GM19452 (cell line): ENCODE data around the gene RANBP3.
"Not testable (repeated sequence)": the region's sequence is repeated elsewhere in the genome, so short reads cannot be mapped to it uniquely, and the experiment has no call there.

Experiments used
- ATAC-seq: cut with Tn5 transposase; IDR thresholded peaks from one replicate; pipeline ENCODE4 v1.9.1; 2021; ENCODE audit not compliant: unreplicated experiment

RANBP3 gene

DNA sequence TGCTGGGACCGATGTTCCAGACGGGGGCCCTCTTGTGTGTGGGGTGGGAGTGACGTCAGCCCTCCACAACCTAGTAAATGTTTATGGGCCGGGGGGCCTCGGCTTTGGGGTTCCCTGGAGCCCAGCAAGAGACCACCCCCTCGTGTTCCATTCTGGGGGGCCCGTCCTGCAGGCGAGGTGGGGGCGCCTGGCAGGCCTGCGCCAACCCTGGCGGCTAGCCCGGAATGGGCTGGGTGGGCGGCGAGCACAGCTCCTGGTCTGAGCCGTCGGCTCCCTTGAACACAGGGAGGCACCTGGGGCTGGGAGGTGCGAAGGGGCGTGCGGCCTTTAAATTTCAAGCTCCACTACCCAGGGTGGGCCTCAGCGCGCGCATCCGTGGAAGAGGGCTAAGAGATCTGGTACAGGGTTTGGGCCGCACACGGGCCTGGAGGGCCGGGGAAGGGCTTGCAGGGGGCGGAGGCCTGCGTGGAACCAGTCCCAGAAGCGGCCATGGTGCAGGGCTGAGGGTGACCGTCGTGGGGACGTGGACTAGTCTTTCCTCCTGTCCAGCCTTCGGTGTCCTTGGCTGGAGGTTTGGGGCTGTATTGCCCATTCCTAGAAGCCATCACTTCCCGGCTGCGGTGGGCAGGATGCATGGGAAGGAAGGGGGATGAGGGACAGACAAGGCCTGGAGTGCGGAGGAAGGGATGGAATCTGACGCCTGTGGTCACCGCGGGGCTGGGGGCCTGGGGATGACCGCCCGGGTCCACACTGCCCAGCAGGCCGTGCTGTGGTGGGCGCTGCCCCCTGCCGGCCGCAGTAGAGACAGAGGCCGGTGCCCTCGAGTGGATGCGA is 85.8 kb downstream of the RANBP3 start:
- ATAC-seq = no peak

DNA sequence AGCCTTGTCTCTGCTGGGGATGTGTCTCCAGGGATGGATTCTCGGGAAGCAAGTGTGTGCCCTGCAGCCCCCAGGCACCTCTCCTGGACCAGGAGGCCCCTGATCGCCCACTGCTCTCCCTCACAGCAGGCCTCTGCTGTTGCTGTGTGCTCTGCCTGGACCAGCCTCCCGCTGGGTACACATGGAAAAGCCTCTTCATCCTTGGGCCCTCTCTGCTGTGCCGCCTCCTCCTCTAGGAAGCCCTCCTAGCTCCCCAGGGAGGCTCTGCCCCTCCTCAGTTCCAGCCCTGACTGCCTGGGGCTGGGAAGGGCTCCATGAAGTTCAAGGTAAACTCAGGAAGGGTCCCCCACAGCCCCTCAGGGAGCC is 86.4 kb downstream of the RANBP3 start:
- ATAC-seq = no peak

DNA sequence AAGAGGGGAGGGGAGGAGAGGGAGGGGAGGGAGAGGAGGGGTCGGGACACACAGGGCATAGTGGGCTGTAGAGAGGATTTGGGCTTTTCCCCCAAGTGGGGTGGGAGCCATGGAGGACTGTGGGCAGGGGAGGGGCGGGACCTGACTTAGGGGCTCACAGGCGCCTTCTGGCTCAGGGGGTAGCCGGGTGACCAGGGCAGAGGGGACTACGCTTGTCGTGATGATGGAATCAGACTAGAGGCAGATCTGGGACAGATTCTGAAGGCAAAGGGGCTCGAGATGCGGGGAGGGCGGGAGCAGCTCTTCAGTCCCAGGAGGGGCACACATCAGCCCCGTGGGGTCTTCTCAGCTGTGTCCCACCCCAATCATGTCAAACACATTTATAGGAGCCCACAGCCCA is 87.8 kb downstream of the RANBP3 start:
- ATAC-seq = no peak

DNA sequence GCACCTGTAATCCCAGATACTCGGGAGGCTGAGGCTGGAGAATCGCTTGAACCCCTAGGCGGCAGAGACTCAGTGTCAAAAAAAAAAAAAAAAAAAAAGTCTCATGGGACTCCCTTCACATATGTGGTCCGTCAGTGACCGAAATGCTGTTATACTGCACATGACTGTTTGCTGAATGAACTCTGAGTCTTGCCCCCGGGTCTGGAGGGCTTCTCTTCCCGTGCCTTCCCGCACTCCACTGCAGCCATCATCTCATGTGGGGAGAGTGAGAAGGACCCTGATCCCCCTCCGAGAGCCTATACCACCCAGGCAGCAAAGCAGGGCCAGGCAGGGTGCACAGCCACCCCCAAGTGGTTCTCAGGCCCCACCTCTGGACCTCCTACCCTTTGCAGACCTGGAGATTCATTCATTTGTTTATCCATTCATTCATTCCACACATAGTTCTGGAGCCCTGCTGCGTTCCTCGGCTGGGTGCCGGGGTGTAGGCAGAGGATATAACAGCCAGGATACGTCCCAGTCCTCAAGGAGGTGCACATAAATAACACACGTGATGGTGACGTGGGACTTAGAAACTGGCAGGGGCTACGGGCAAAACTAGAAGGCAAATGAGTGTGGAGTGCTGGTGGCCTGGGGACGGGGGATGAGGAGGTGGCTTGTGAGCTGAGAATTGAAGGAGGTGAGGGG is 88.5 kb downstream of the RANBP3 start:
- no peak for ATAC-seq

DNA sequence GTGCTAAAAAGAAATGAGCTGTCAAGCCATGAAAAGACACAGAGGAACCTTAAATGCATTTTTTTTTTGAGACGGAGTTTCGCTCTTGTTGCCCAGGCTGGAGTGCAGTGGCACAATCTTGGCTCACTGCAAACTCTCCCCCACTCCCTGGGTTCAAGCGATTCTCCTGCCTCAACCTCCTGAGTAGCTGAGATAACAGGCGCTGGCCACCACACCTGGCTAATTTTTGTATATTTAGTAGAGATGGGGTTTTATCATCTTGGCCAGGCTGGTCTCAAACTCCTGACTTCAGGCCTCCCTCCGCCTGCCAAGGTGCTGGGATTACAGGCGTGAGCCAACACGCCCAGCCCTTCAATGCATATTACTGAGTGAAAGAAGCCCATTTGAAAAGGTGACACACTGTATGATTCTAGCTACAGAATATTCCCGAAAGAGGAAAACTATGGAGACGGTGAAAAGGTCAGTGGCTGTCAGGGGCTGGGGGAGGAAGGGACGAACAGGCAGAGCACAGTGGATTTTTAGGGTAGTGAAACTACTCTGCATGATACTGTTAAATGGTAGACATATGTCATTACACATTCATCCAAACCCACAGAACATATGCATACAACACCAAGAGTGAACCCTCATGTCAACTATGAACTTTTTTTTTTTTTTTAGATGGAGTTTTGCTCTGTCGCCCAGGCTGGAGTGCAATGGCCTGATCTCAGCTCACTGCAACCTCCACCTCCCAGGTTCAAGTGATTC is 93.7 kb downstream of the RANBP3 start:
- ATAC-seq = not testable (repeated sequence)

DNA sequence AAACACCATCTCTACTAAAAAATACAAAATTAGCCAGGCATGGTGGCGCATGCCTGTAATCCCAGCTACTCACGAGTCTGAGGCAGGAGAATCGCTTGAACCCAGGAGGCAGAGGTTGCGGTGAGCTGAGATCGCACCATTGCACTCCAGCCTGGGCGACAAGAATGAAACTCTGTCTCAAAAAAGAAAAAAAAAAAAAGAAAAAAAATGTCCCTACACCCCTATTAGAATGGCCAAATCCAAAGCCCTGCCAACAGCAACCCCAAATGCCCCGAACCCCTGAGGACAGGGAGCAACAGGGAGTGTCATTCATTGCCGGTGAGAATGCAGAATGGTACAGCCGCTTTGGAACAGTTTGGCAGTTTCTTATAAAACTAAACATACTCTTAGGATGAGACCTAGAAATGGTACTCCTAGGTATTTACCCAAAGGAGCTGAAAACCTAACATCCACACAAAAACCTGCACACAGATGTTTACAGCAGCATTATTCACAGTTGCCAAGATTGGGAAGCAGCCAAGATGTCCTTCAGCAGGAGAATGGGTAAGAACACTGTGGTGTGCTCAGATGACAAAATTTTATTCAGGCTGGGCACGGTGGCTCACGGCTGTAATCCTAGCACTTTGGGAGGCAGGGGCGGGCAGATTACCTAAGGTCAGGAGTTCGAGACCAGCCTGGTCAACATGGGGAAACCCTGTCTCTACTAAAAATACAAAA is 94.6 kb downstream of the RANBP3 start:
- ATAC-seq = not testable (repeated sequence)

DNA sequence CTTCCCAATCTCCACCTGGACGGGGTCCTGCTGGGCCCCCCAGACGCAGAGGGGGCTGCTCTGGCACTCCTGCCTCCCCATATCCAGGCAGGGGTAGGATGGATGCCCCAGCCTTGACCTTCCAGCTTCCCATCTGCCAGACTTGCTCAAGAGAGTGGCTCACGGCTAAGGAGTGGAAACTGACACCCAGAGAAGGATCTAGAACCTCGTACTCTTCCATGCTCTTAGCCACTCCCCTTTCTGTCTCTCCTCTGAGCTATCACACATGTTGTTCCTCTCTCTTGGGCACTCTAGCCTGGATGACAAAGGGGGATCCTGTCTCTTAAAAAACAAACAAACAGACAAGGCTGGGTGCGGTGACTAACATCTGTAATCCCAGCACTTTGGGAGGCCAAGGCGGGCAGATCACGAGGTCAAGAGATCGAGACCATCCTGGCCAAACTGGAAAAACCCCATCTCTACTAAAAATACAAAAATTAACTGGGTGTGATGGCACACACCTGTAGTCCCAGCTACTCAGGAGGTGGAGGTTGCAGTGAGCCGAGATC is 95.4 kb downstream of the RANBP3 start:
- no peak for ATAC-seq

DNA sequence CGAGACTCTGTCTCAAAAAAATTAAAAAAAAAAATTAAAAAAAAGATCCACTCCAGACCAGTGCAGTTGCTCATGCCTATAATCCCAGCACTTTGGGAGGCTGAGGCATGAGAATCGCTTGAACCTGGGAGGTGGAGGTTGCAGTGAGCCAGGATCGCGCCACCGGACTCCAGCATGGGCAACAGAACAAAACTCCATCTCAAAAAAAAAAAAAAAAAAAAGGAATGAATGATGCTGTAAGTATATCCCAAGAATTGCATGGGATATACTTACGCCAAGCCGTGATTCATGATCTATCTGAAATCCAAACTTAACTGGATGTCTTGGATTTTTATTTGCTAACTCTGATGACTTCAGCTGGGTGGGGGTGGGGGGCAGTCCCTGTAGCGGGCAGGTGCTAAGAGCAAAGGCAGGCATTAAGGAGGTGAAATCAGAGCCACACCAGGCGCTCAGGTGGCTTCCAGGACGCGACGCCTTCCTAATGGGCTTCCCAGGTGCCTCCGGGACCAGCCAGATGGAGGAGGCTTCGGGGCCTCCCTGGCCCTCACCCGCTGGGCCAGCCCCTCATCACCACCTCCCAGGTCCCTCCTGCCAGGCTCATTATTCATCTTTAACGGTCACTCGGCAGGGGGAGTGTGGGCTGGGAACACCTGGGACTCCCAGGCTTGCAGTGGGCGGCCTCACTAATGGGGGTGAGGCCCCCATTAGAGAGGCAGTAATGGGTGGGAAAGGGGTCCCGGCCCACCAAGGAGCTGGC is 96.2 kb downstream of the RANBP3 start:
- no peak for ATAC-seq

DNA sequence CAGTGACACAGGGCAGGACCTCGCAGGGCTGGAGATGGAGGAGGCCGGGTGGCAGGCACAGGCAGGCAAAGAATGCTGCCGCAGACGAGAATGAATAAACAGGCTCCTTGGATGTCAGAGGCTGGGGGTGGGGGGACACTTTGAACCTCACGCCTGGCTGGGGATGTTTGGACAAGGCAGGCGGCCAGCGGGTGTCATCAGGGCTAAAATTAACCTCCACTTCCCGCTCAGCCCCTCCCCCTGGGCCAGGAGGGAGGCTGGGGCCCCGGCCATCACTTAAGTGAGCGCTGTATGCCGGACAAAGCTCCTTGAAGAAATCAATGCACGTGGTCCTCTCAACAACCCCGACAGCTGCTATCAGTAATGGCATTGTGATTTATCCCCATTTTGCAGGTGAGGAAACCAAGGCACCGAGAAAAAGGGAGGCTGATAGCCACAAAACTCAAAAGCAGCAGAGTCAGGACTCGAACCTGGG is 97.3 kb downstream of the RANBP3 start:
- ATAC-seq = no peak

DNA sequence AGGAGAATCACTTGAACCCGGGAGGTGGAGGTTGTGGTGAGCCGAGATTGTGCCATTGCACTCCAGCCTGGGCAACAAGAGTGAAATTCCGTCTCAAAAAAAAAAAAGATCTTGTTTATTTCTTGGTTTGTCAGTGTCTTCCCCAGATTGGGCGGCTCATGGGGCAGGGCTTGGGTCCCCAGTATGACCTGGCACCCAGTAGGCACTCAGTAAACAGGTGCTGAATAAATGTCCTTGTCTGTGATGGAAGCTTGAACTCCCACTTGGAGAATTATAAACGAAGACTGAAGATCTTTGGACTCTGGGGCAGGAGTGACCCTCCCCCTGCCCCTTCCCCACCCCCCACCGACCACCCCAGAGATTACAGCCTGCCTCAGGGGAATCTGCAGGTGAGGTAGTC is 97.7 kb downstream of the RANBP3 start:
- ATAC-seq = no peak

DNA sequence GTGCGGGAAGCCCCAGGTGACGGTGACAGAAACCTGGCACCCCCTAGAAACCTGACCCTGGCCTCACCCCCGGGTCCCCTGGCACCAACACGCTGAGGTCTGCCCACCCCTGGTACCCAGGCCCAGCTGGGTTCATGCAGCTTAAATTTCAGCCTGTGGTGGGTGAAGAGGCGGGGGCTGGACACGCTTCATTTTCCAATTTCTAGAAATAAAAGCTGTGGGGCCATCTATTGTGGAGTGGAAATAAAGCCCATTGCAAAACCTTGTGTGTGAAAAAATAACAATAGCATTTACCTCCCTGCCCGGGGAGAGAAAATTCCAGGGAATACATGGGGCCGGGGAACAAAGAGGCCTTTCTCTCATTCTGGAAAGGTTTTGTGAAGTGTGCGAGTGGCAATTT is 100.1 kb downstream of the RANBP3 start:
- ATAC-seq = no peak

DNA sequence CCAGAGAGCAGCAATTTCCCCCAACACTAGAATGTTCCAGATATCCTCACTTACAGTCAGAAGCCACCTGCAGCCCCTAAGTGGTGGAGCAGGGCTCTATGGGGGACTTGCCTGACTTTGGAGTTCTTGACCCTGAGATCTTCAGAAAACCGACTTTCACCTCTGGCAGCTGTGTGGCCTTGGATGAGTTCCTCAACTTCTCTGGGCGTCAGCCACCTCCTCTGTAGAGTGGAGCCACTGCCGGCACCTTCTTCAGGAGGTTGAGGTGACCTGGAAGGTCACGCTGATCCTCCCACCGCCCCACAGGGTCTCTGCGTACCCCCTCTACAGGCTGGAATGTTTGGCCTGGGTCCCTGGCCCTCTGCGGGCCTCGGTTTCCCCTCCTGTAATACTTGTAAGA is 100.5 kb downstream of the RANBP3 start:
- no peak for ATAC-seq

DNA sequence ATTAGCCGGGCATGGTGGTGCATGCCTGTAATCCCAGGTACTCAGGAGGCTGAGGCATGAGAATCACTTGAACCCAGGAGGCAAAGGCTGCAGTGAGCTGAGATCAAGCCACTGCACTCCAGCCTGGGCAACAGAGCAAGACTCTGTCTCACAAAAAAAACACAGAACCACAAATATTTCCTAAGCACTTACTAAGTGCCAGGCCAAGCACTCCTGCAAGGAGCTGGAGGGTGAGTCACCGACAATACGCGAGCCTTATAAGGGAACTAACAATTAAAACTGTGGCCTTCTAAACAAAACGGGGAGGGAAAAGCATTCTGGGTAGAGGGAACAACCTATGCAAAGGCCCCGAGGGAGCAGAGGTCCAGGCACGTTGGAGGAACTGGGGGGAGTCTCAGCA is 103.4 kb downstream of the RANBP3 start:
- ATAC-seq = not testable (repeated sequence)

DNA sequence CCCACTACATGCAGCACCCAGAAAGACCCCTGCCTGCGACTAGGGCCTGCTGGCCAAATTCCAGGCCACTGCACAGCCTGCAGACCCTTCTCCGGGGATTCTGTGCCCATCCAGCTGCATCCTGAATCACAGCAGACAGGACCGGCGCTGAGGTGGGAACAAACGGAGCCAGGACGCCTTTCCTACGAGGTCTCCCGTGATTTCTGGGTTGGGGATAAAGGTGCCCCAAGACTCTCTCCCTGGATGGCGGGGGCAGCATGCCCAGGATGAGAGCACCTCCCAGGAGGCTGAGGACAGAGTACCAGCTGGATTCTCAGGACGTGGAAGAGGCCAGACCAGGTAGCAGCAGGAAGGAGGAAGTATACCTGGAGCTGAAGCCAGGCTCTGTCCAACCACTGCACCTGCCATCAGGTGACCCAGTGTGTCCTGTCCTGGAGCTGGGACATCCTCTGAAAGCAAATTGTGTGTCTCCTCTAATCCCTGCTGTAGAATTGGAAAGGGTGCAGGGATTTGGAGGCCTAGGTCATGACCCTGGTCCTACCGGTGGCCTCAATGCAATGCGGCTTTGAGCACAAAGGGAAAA is 104.2 kb downstream of the RANBP3 start:
- no peak for ATAC-seq

DNA sequence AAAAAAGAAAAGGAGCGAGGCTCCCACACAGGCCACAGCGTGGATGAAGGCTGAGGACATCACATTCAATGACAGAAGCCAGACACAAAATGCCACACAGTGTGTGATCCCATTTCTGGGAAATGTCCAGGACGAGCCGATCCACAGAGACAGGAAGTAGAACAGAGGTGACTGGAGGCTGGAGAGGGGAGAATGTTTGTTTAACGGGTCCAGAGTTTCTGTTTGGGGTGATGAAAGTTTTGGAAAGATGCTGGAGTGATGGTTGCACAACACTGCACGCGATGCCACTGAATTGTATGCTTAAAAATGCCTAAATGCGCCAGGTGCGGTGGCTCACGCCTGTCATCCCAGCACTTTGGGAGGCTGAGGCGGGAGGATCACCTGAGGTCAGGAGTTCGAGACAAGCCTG is 107.0 kb downstream of the RANBP3 start:
- ATAC-seq = no peak

DNA sequence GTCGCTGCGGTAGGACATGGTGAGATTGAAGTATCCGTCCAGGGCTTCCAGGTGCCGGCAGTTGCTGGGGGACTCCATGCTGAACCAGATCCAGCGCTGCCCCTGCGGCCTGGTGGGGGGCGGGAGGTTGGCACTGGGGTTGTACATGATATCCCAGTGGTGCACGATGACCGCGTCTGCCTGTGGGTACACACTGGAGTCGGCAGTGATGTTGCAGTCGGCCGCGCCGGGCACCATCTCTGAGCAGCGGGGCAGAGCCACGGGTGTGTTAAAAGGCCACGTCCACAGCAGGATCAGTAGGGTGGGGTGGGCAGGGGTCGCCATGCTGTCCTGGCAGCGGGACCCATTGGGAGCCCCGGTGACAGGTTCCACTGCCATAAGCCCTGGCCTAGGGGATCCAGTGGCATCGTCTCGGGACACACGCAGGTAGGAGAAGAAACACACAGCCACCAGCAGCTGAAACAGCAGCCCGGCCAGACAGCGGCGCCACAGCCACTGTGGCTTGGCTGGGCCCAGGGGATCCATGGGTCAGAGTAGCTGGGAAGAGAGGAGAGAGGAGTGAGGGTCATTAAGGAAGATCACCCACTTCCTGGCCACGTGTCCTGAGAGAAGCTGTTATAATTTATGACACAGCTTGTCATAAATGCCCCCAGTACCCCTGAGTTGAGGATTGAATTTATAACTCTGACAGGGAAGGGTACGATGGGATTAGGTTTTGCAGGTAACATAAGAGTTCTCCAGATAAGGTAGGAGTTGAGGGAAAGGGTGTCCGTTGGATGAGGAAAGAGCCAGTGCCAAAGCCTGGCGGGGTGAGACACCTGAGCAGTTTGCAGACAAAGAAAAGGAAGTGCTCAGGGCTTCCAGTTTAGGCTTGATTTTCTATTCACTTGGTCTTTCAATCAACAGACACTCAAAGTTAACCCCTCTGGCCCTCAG is 110.5 kb downstream of the RANBP3 start:
- ATAC-seq = no peak
